ENCODE results near the gene BCOR. TPM values are rescaled to one million over a fixed set of nuclear protein-coding genes. Genes with fewer than 3 reads are reported as not detected.

BCOR gene
- total RNA-seq, 2 experiments from 2014 or later = 48.0 to 64.3 TPM

DNA sequence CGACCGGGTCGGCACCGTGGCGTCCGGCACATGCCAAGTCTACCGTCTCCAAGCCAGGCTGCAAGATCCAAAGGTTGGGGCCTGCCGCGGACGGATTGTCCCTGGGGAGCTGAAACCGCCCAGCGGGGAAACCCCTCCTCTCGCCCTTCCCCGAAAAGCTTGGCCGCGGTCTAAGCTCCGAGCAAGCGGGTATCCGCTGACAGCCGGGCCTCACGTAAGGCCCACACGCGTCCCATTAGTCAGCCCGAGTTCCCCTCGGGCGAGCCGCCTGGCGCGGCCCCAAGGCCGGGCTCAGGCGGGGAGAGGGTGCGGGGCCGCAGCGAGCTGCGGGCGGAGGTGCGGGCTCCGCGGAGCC lies 6.8 kb upstream of the BCOR start:
- Histone ChIP-seq H3K4me1 (ENCODE audit: insufficient read depth, low read length, poor library complexity, severe bottlenecking) (peaks cover 79% of the 10 kb centered on the region), H3K9me3 (ENCODE audit: low read length) (no peaks in the 10 kb centered on the region), H3K4me3 (ENCODE audit: low read depth, low read length, poor library complexity, severe bottlenecking) (peak overlapping the region; percentile 76), H2AFZ (ENCODE audit: low read length) (no peak overlapping the region), H3K36me3 (ENCODE audit: insufficient read depth, low read length) (no peaks in the 10 kb centered on the region), H3K27ac (ENCODE audit: low read depth, low read length, poor library complexity, severe bottlenecking) (peak overlapping the region; percentile 74), H3K9me2 (ENCODE audit: insufficient read depth, low read length) (no peaks in the 10 kb centered on the region), H3K79me2 (ENCODE audit: insufficient read depth, low read depth, low read length) (no peaks in the 10 kb centered on the region), H4K20me1 (ENCODE audit: insufficient read depth, low read length) (no peaks in the 10 kb centered on the region), H3K4me2 (ENCODE audit: low read length) (peak overlapping the region; percentile 90)
- ChIA-PET POLR2A (interaction anchor here (0.7 to 1.1 kb wide), 3 partner anchors 49 to 476 kb away, joined by 3 to 4 read pairs (median 3); no protein-coding TSS in a partner anchor), CTCF (ENCODE audit: unreplicated experiment) (no interaction called here)
- peak; percentile 66 for DNase-seq (ENCODE audit: low spot score)
- intact Hi-C loops (cut with micrococcal nuclease; ENCODE audit: unreplicated experiment) = no loop called here
- TF ChIP-seq EZH2phosphoT487 (IDR thresholded peaks at IDR 0.05; ENCODE audit: borderline replicate concordance, low read depth, low read length) = no peak
- TF ChIP-seq, protein P1, sequence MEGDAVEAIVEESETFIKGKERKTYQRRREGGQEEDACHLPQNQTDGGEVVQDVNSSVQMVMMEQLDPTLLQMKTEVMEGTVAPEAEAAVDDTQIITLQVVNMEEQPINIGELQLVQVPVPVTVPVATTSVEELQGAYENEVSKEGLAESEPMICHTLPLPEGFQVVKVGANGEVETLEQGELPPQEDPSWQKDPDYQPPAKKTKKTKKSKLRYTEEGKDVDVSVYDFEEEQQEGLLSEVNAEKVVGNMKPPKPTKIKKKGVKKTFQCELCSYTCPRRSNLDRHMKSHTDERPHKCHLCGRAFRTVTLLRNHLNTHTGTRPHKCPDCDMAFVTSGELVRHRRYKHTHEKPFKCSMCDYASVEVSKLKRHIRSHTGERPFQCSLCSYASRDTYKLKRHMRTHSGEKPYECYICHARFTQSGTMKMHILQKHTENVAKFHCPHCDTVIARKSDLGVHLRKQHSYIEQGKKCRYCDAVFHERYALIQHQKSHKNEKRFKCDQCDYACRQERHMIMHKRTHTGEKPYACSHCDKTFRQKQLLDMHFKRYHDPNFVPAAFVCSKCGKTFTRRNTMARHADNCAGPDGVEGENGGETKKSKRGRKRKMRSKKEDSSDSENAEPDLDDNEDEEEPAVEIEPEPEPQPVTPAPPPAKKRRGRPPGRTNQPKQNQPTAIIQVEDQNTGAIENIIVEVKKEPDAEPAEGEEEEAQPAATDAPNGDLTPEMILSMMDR (conservative IDR thresholded peaks at IDR 0.05; ENCODE audit: low read length) = no peak
- BruUV-seq (replicated peaks) = no TSS peak

DNA sequence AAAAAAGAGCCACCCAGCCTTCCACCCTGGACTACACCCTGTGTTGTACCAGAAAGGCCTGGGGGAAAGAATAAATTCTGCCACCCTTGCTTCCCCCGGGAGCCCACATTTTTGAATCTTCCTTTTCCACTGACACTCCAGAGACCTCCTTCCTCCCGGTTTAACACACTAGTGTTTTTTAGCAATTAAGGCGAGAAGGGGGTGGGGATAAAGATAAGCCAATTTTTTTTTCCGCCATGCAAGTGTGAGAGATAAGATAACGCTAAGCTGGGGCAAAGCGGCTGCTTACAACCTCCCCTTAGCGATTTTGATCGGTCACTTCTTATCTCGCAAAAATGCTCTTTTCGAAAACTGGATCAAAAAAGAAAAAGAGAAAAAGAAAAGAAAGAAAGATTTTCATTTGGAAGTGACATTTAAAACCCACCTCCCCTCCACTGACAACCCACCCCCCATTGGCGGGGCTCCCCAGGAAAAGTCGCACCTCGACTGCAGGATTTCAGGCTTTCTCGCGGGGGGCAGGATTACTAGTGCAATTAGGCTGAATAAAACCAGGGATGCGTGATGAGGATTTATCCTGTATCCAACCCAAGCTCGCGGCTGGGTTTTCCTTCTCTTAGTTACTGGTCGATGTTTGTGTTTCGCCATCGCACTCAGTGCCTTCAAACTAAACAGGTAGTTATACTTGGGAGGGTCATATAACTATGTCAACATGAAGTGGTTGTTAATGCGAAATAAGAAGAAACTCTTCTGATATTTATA lies 6.0 kb upstream of the BCOR start:
- no peaks in the 10 kb centered on the region for H3K9me3 ChIP-seq (ENCODE audit: low read length)
- CTCF ChIA-PET (ENCODE audit: unreplicated experiment) = no interaction called here
- no peak overlapping the region for H2AFZ ChIP-seq (ENCODE audit: low read length)
- TF ChIP-seq EZH2phosphoT487 (IDR thresholded peaks at IDR 0.05; ENCODE audit: borderline replicate concordance, low read depth, low read length) = no peak
- TF ChIP-seq, protein P1 (conservative IDR thresholded peaks at IDR 0.05; ENCODE audit: low read length) = no peak
- BruUV-seq (replicated peaks) = TSS peak; percentile 65
- POLR2A ChIA-PET = interaction anchor here (1.0 to 1.1 kb wide), 2 partner anchors 66 to 477 kb away, joined by 3 to 4 read pairs; no protein-coding TSS in a partner anchor
- H3K27ac ChIP-seq (ENCODE audit: low read depth, low read length, poor library complexity, severe bottlenecking) = no peak overlapping the region
- no peak for DNase-seq (ENCODE audit: low spot score)
- peak overlapping the region; percentile 90 for H3K4me2 ChIP-seq (ENCODE audit: low read length)
- H3K9me2 ChIP-seq (ENCODE audit: insufficient read depth, low read length) = no peaks in the 10 kb centered on the region
- H3K4me1 ChIP-seq (ENCODE audit: insufficient read depth, low read length, poor library complexity, severe bottlenecking) = peaks cover 80% of the 10 kb centered on the region
- no peaks in the 10 kb centered on the region for H4K20me1 ChIP-seq (ENCODE audit: insufficient read depth, low read length)
- H3K36me3 ChIP-seq (ENCODE audit: insufficient read depth, low read length) = no peaks in the 10 kb centered on the region
- intact Hi-C loops (cut with micrococcal nuclease; ENCODE audit: unreplicated experiment) = no loop called here
- peak overlapping the region; percentile 76 for H3K4me3 ChIP-seq (ENCODE audit: low read depth, low read length, poor library complexity, severe bottlenecking)
- H3K79me2 ChIP-seq (ENCODE audit: insufficient read depth, low read depth, low read length) = no peaks in the 10 kb centered on the region
